Cardiac muscle cell (in vitro differentiated cells and primary cell): ENCODE results near the gene ISLR. TPM values are rescaled to one million over a fixed set of nuclear protein-coding genes. Genes with fewer than 3 reads are reported as not detected.

Experiments
- DNase-seq, 2 donors: peaks; one replicate each; pipeline versions ENCODE4 v3.0.0 to v3.0.0-alpha.2; 2010 to 2017; ENCODE audit warnings: low read depth in 1 of 2, low spot score in 1 of 2
- H3K27ac ChIP-seq: fragments of 200-600 bp; sonication (generic); 2 replicates; pipeline ENCODE4 v1.5.1; 2016
- H3K27me3 ChIP-seq: fragments of 200-600 bp; sonication (generic); 2 replicates; pipeline ENCODE4 v1.6.0; 2016; ENCODE audit warnings: control low read depth
- H3K36me3 ChIP-seq: fragments of 200-600 bp; sonication (generic); 2 replicates; pipeline ENCODE4 v1.5.1; 2016; ENCODE audit warnings: control low read depth
- H3K4me1 ChIP-seq: fragments of 200-600 bp; sonication (generic); 2 replicates; pipeline ENCODE4 v1.8.1; 2017; ENCODE audit warnings: low read depth, mild to moderate bottlenecking, mixed run types
- H3K4me3 ChIP-seq: fragments of 200-600 bp; sonication (generic); 2 replicates; pipeline ENCODE4 v1.5.1; 2016; ENCODE audit warnings: mild to moderate bottlenecking
- H3K9me3 ChIP-seq: fragments of 200-600 bp; sonication (generic); 2 replicates; pipeline ENCODE4 v1.5.1; 2017; ENCODE audit warnings: low read depth, mild to moderate bottlenecking, control low read depth
- polyA plus RNA-seq: library from polyadenylated mRNA; unstranded; fragments of >200 nt; fragmentation: Nextera tagmentation; extraction: Ambion mirVana; gene quantifications from 2 replicates; pipeline ENCODE4 v1.2.1, GENCODE V29; 2016
- total RNA-seq: library from RNA; depleted of rRNA; stranded (reverse); fragments of >200 nt; gene quantifications from 2 replicates; pipeline ENCODE4 v1.2.3, GENCODE V29; 2016
- TF ChIP-seq, protein P1 (sequence below): IDR thresholded peaks from 2 replicates; pipeline ENCODE4 v1.5.1; 2012; ENCODE audit warnings: low read depth, mild to moderate bottlenecking, low read length

The ISLR gene
- total and polyA plus RNA-seq, 2 experiments from 2014 or later = 0.44 to 4.1 TPM

DNA sequence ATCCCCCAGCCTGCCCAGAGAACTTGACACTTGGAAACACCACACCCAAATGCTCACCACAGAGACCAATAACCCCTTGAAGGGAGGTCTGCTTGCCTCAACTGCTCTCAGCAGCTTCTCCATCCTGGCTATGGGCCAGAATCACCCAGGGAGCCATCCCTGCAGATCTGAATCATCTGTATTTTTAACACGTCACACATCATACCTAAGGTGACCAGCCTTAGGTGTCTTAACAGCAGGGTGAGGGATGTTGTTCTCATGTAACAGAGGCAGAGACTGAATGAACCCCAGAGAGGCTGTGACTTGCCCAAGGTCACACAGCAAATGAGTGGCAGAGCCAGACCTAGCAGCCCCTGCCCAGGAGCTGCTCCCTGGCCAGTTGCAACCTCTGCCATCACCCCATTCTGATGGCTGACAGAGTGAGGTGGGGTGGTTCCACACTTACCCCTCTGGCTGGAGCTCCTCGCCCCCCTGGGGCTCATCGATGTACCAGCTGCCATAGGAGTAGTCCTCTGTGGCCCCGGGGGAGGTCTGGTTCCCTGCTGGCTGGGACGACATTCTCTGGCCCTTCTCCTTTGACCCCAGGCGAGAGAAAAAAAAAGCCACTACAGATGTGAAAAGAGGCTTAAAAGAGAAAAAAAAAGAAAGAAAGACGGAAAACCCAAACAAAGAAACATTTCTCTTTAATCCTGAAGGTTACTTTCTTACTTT, 28.4 kb downstream of the ISLR start:
- H3K4me1 ChIP-seq = peaks cover 32% of the 10 kb centered on the region

DNA sequence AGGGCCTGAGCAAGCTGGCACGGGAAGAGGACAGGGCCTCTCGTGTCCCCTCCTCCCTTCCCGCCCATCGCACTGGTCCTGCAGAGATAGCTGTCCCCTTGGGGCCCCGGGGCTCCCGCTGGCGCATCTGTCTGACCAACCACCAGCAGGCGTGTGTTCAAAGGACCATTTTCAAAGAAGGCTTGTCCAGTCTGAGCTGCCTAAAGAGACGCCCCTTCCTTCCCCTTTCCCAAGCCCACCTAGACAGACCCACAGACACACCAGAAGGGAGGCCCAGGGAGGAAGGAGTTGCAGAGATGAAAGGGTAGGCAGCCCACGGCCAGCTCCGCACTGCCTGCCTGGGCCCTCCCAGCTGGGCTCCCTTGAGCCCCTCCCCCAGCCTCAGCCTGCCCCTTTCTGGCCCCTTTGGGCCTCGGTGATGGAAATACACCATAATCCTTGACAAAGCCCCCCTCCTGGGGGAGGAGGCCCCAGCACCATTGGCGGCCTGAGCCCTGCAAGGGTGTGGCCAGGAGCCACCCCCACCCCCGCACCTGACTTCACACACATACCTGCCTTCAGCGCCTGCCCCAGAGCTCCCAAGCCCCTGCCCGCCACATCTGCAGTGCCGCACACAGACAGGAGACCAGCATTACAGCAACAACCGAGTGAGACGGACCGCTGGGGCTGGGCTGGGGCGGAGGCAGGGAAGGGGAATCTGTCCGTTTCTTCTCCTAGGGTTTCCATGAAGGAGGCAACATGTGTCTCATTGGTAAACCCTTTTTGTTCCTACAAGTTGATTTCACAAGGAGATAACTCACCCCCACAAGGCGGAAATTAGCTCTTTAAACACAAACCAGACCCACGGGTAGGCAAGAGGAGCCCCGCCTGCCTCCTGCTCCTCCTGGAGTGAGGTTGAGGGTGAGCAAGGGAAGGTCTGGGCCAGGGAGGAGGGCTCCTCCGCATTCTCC, 29.2 kb downstream of the ISLR start, which contains the start of gene STRA6:
Gene STRA6, minus strand, starts transcription at position 336 of the 950 bp plus-strand sequence. CDS start 520 bp downstream, outside the sequence.
- Histone ChIP-seq H3K4me1 (peaks cover 32% of the 10 kb centered on the region), H3K27ac (peak within 1 kb of the TSS; percentile 59)
- peak in 1 of 2 donors; percentile 80 for DNase-seq

More for the DNA sequence above, 28.4 kb downstream of the ISLR start:
- peak overlapping the region; percentile 4 for H3K4me3 ChIP-seq
- no peak for DNase-seq
- no peaks in the 10 kb centered on the region for H3K9me3 ChIP-seq
- TF ChIP-seq, protein P1, sequence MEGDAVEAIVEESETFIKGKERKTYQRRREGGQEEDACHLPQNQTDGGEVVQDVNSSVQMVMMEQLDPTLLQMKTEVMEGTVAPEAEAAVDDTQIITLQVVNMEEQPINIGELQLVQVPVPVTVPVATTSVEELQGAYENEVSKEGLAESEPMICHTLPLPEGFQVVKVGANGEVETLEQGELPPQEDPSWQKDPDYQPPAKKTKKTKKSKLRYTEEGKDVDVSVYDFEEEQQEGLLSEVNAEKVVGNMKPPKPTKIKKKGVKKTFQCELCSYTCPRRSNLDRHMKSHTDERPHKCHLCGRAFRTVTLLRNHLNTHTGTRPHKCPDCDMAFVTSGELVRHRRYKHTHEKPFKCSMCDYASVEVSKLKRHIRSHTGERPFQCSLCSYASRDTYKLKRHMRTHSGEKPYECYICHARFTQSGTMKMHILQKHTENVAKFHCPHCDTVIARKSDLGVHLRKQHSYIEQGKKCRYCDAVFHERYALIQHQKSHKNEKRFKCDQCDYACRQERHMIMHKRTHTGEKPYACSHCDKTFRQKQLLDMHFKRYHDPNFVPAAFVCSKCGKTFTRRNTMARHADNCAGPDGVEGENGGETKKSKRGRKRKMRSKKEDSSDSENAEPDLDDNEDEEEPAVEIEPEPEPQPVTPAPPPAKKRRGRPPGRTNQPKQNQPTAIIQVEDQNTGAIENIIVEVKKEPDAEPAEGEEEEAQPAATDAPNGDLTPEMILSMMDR = no peak
- no peaks in the 10 kb centered on the region for H3K36me3 ChIP-seq
- H3K27ac ChIP-seq = peak overlapping the region; percentile 59
- H3K27me3 ChIP-seq = no peaks in the 10 kb centered on the region

DNA sequence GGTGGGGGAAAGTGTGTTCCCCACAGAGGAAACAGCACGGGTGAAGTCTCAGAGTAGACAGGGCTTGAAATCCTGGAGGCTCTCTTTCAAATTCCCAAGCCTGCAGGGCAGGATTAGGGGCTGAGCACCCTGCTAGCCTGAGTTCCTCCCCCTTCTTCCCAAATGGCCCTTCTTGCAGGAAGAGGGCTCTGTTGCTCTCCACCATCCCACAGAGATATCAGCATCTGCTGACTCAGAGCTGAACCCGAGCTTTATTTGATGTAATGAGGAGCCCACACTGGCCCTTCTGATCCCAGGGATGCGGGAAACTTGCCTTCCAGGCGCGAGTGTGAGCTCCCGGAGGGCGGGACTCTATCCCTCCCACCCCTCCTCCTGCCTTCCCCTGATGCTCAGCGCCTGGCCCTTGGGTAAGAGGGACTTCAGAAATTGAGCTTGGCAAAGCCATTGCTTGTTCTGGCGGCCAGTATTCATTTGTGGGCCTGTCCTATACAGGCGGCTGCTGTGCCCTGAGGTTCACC, 30.5 kb downstream of the ISLR start:
- peak in 1 of 2 donors; percentile 91 for DNase-seq
- TF ChIP-seq, protein P1 = no peak
- no peaks in the 10 kb centered on the region for H3K9me3 ChIP-seq
- no peaks in the 10 kb centered on the region for H3K36me3 ChIP-seq
- H3K4me1 ChIP-seq = peaks cover 39% of the 10 kb centered on the region
- no peak overlapping the region for H3K4me3 ChIP-seq
- no peak overlapping the region for H3K27ac ChIP-seq
- no peaks in the 10 kb centered on the region for H3K27me3 ChIP-seq

More for the DNA sequence above, 29.2 kb downstream of the ISLR start, which contains the start of gene STRA6:
- Histone ChIP-seq H3K9me3 (no peaks in the 10 kb centered on the region), H3K4me3 (peak within 1 kb of the TSS; percentile 5), H3K27me3 (no peaks in the 10 kb centered on the region), H3K36me3 (no peaks in the 10 kb centered on the region)
- TF ChIP-seq, protein P1 = no peak

- TF ChIP-seq, protein P1 = no peak
- Histone ChIP-seq H3K4me3 (no peak overlapping the region), H3K27me3 (no peaks in the 10 kb centered on the region), H3K36me3 (no peaks in the 10 kb centered on the region), H3K4me1 (peaks cover 49% of the 10 kb centered on the region), H3K9me3 (no peaks in the 10 kb centered on the region), H3K27ac (no peak overlapping the region)
- DNase-seq = no peak
Observed at GRCh38 chr15:74205582-74205947, 32.1 kb downstream of the ISLR start.

GRCh38 chr15:74206801-74207281, 33.3 kb downstream of the ISLR start:
- no peaks in the 10 kb centered on the region for H3K27me3 ChIP-seq
- H3K27ac ChIP-seq = no peak overlapping the region
- H3K4me3 ChIP-seq = no peak overlapping the region
- TF ChIP-seq, protein P1 = no peak
- no peaks in the 10 kb centered on the region for H3K9me3 ChIP-seq
- no peaks in the 10 kb centered on the region for H3K36me3 ChIP-seq
- H3K4me1 ChIP-seq = peaks cover 38% of the 10 kb centered on the region
- DNase-seq = peak in 1 of 2 donors; percentile 51
